Ovary (tissue), 9 donors: ENCODE data around the gene ALK. TPM values are rescaled to one million over a fixed set of nuclear protein-coding genes. Genes with fewer than 3 reads are reported as not detected.

Experiments used
- DNase-seq, 5 donors: peaks; one replicate each; pipeline ENCODE4 v3.0.0-alpha.2; 2019 to 2020
- H3K27ac ChIP-seq, 2 donors: fragments of 200-600 bp; one replicate each; pipeline versions ENCODE4 v1.5.1 to v1.8.0; 2019 to 2022
- H3K27me3 ChIP-seq: fragments of 200-600 bp; one replicate; pipeline ENCODE4 v1.8.0; 2022
- H3K36me3 ChIP-seq: fragments of 200-600 bp; sonication (generic); one replicate; pipeline ENCODE4 v1.5.1; 2019
- H3K4me1 ChIP-seq: one replicate; pipeline ENCODE4 v1.8.1; 2013; ENCODE audit warnings: mild to moderate bottlenecking, moderate library complexity; ENCODE audit not compliant: insufficient read depth
- H3K4me3 ChIP-seq: fragments of 200-600 bp; sonication (generic); one replicate; pipeline ENCODE4 v1.5.1; 2017
- H3K9me3 ChIP-seq, 2 donors: fragments of 200-600 bp in 1 of 2; sonication (generic) in 1 of 2; one replicate each; pipeline versions ENCODE4 v1.5.1 to v1.8.1; 2013 to 2019; ENCODE audit warnings: mild to moderate bottlenecking in 1 of 2, moderate library complexity in 1 of 2
- CTCF ChIP-seq, 3 donors: fragments of 450-650 bp in 2 of 3; fragments of 200-600 bp in 1 of 3; IDR thresholded peaks; one replicate each; pipeline versions ENCODE4 v1.5.1 to v1.8.0; 2016 to 2022; ENCODE audit warnings: antibody characterized with exemption in 3 of 3, mild to moderate bottlenecking in 1 of 3
- EP300 ChIP-seq: sonication (generic); formaldehyde crosslinking; IDR thresholded peaks from one replicate; pipeline ENCODE4 v1.6.1; 2017; ENCODE audit warnings: antibody characterized with exemption
- POLR2A ChIP-seq: fragments of 450-650 bp; IDR thresholded peaks from one replicate; pipeline ENCODE4 v1.6.1; 2017; ENCODE audit warnings: antibody characterized with exemption, mild to moderate bottlenecking, moderate library complexity
- WGBS, 3 donors: extraction: QIAGEN DNeasy Blood & Tissue Kit in 1 of 3; methylation state at CpG; one replicate each; pipeline versions ENCODE4 v1.1.5 to v1.1.7; 2013 to 2017; 5-methylcytosine and 5-hydroxymethylcytosine counted together
- intact Hi-C, 4 donors: fragments of 100-400 bp; cut with DNase I; formaldehyde crosslinking; loops; one replicate each; pipeline versions ENCODE4 v1.11.0 to v1.15.1; 2022 to 2023
- polyA plus RNA-seq, 2 donors: library from polyadenylated mRNA; stranded (reverse); fragments of 200-250 nt in 1 of 2; fragments of 350-450 nt in 1 of 2; fragmentation: Illumina TruSeq in 1 of 2; extraction: RNeasy Lipid Tissue Mini Kit (QIAGEN cat#74804) in 1 of 2; gene quantifications; one replicate each; pipeline ENCODE4 v1.2.3, GENCODE V29; 2013 to 2014
- total RNA-seq, 7 donors: library from RNA; depleted of rRNA in 2 of 7; stranded (reverse); fragments of >200 nt in 2 of 7; fragmentation: NEBNext Ultra II Directional in 3 of 7; extraction: Animal tissue kit (Norgen Biotek cat#: 25700) in 3 of 7; gene quantifications; one replicate each; pipeline versions ENCODE4 v1.1.0 to v1.2.4, GENCODE V29; 2016 to 2023
- donor health status: DM: no; HTN: no; CAD: no; lungs with moderate emphysema.
- donor health status: DM: no; HTN: no; CAD: no.
- donor health status: Bipolar disorder and iron deficiency.
- donor health status: DM: yes; HTN: yes; CAD: no.
- donor health status: DM: no; HTN: no; CAD: no.
- donor health status: DM: yes; HTN: yes; CAD: no.

Gene ALK
- total and polyA plus RNA-seq, 9 donors = 0.05 to 1.7 (median 0.23) TPM; not detected in 1

GRCh38 chr2:29777161-29777560 lies 144.2 kb downstream of the ALK start:
- no peaks in the 10 kb centered on the region for H3K27me3 ChIP-seq
- 58 to 66% (median 62%) methylated on average over 2 of the region's 2 CpGs for WGBS, 3 donors
- intact Hi-C loops = no loop called here
- TF ChIP-seq POLR2A (no peak), EP300 (no peak), CTCF (IDR thresholded peaks at IDR 0.05) (no peak)
- no peaks in the 10 kb centered on the region for H3K4me1 ChIP-seq
- H3K9me3 ChIP-seq = no peaks in the 10 kb centered on the region
- no peak overlapping the region for H3K4me3 ChIP-seq
- no peak for DNase-seq
- no peak overlapping the region for H3K27ac ChIP-seq
- no peaks in the 10 kb centered on the region for H3K36me3 ChIP-seq

- 43 to 83% (median 70%) methylated on average over 2 to 3 of the region's 3 CpGs for WGBS, 3 donors
- no peak overlapping the region for H3K4me3 ChIP-seq
- intact Hi-C loops = no loop called here
- H3K27me3 ChIP-seq = no peaks in the 10 kb centered on the region
- DNase-seq = no peak
- TF ChIP-seq EP300 (no peak), POLR2A (no peak), CTCF (IDR thresholded peaks at IDR 0.05) (no peak)
- H3K9me3 ChIP-seq = no peaks in the 10 kb centered on the region
- H3K27ac ChIP-seq = no peak overlapping the region
- H3K4me1 ChIP-seq = no peaks in the 10 kb centered on the region
- no peaks in the 10 kb centered on the region for H3K36me3 ChIP-seq
Measured at GRCh38 chr2:29776406-29776805, 145.0 kb downstream of the ALK start.

- Histone ChIP-seq H3K4me3 (no peak overlapping the region), H3K27me3 (no peaks in the 10 kb centered on the region), H3K9me3 (no peaks in the 10 kb centered on the region), H3K4me1 (no peaks in the 10 kb centered on the region), H3K36me3 (no peaks in the 10 kb centered on the region), H3K27ac (no peak overlapping the region)
- WGBS, 3 donors = 37 to 71% (median 68%) methylated on average over 1 of the region's 1 CpG
- TF ChIP-seq POLR2A = no peak
- DNase-seq = no peak
- intact Hi-C loops = no loop called here
Measured at GRCh38 chr2:29775937-29776336, 145.4 kb downstream of the ALK start.

GRCh38 chr2:29774624-29775023 lies 146.8 kb downstream of the ALK start:
- no peak overlapping the region for H3K27ac ChIP-seq
- no peaks in the 10 kb centered on the region for H3K4me1 ChIP-seq
- no peaks in the 10 kb centered on the region for H3K36me3 ChIP-seq
- DNase-seq = no peak
- no peaks in the 10 kb centered on the region for H3K27me3 ChIP-seq
- H3K4me3 ChIP-seq = no peak overlapping the region
- WGBS, 3 donors = 92 to 98% (median 96%) methylated on average over 6 of the region's 6 CpGs
- no peaks in the 10 kb centered on the region for H3K9me3 ChIP-seq
- TF ChIP-seq EP300 (no peak), POLR2A (no peak), CTCF (IDR thresholded peaks at IDR 0.05) (no peak)
- intact Hi-C loops = no loop called here

- no peaks in the 10 kb centered on the region for H3K4me1 ChIP-seq
- no peak overlapping the region for H3K27ac ChIP-seq
- DNase-seq = no peak
- TF ChIP-seq CTCF (IDR thresholded peaks at IDR 0.05) (no peak), EP300 (no peak), POLR2A (no peak)
- H3K4me3 ChIP-seq = no peak overlapping the region
- 88 to 98% (median 91%) methylated on average over 3 of the region's 3 CpGs for WGBS, 3 donors
- intact Hi-C loops = no loop called here
- H3K27me3 ChIP-seq = no peaks in the 10 kb centered on the region
- no peaks in the 10 kb centered on the region for H3K36me3 ChIP-seq
- no peaks in the 10 kb centered on the region for H3K9me3 ChIP-seq
Measured at GRCh38 chr2:29770846-29771245, 150.5 kb downstream of the ALK start.
